GM12878 (cell line): ENCODE results near the gene KCNE4. TPM values are rescaled to one million over a fixed set of nuclear protein-coding genes. Genes with fewer than 3 reads are reported as not detected.

Experiments
- ATAC-seq: fragments of 200-7000 bp; cut with Tn5 transposase; 3 replicates; pipeline ENCODE4 v1.9.1; 2020; ENCODE audit warnings: mild to moderate bottlenecking, moderate library complexity
- BruUV-seq: library from RNA; stranded (reverse); fragments of 400-500 nt; replicated peaks from 2 replicates; lab custom pipeline; 2021; lab: Mats Ljungman, UMichigan
- CTCF ChIA-PET: fragments of 300-600 bp; sonication (Branson Sonifier 250); formaldehyde crosslinking; extraction: SDS; loops from one replicate; lab custom pipeline; 2021; ENCODE audit warnings: inconsistent platforms; lab: Yijun Ruan, JAX
- POLR2A ChIA-PET: fragments of 350-600 bp; formaldehyde crosslinking; extraction: SDS; loops from one replicate; lab custom pipeline; 2021; ENCODE audit warnings: inconsistent platforms; lab: Charles Lee
- RAD21 ChIA-PET: fragments of 300-600 bp; sonication (Branson Sonifier 250); formaldehyde crosslinking; loops from one replicate; lab custom pipeline; 2023; ENCODE audit warnings: antibody characterized with exemption; ENCODE audit not compliant: unreplicated experiment; lab: Charles Lee
- SMC1A ChIA-PET: fragments of 300-600 bp; sonication (Branson Sonifier 250); formaldehyde crosslinking; loops from one replicate; lab custom pipeline; 2023; ENCODE audit not compliant: unreplicated experiment, uncharacterized antibody; lab: Charles Lee
- DNase-seq: peaks from one replicate; pipeline ENCODE4 v3.0.0-alpha.2; 2011; ENCODE audit warnings: low read depth, low spot score
- FAIRE-seq: peaks from 3 replicates; lab custom pipeline; 2011; peaks lifted over from hg19 to GRCh38; lab: Jason Lieb, UNC
- H2AFZ ChIP-seq: 2 replicates; pipeline ENCODE4 v1.6.0; 2011; ENCODE audit warnings: low read depth, low read length, control low read depth; ENCODE audit not compliant: control insufficient read depth
- H3K27ac ChIP-seq: 2 replicates; pipeline ENCODE4 v1.5.1; 2011; ENCODE audit warnings: control low read depth; ENCODE audit not compliant: control insufficient read depth, insufficient read depth
- H3K27me3 ChIP-seq, 2 experiments: replicated peaks in 1 of 2; 2 replicates each; pipeline versions ENCODE4 v1.6.0 to v1.6.1; 2011; ENCODE audit warnings: low read length in 1 of 2; ENCODE audit not compliant: control insufficient read depth in 2 of 2, insufficient read depth in 2 of 2
- H3K36me3 ChIP-seq, 2 experiments: 2 replicates each; pipeline ENCODE4 v1.5.1; 2011; ENCODE audit warnings: low read length in 1 of 2; ENCODE audit not compliant: control insufficient read depth in 2 of 2, insufficient read depth in 2 of 2
- H3K4me1 ChIP-seq: 2 replicates; pipeline ENCODE4 v1.6.1; 2011; ENCODE audit warnings: mild to moderate bottlenecking, low read length, moderate library complexity, mixed read lengths; ENCODE audit not compliant: control insufficient read depth, insufficient read depth
- H3K4me2 ChIP-seq: 2 replicates; pipeline ENCODE4 v1.6.0; 2011; ENCODE audit warnings: control low read depth; ENCODE audit not compliant: control insufficient read depth, insufficient read depth
- H3K4me3 ChIP-seq: fragments of 200-600 bp; sonication (generic); 2 replicates; pipeline ENCODE4 v1.5.1; 2016
- H3K79me2 ChIP-seq: 2 replicates; pipeline ENCODE4 v1.6.0; 2011; ENCODE audit warnings: low read length; ENCODE audit not compliant: control insufficient read depth, insufficient read depth
- H3K9ac ChIP-seq: 2 replicates; pipeline ENCODE4 v1.8.0; 2011; ENCODE audit warnings: low read length, control low read depth, mixed read lengths; ENCODE audit not compliant: control insufficient read depth, insufficient read depth
- H3K9me3 ChIP-seq: replicated peaks from 3 replicates; pipeline ENCODE4 v1.5.1; 2011; ENCODE audit warnings: mild to moderate bottlenecking, low read length; ENCODE audit not compliant: control insufficient read depth, insufficient read depth
- H4K20me1 ChIP-seq: 2 replicates; pipeline ENCODE4 v1.6.0; 2011; ENCODE audit not compliant: control insufficient read depth, insufficient read depth
- EP300 ChIP-seq, 2 experiments: fragments of 150-350 bp in 1 of 2; IDR thresholded peaks; 2 replicates each; pipeline ENCODE4 v1.6.1; 2011 to 2012; ENCODE audit warnings: low read depth in 2 of 2, low read length in 2 of 2, borderline replicate concordance in 1 of 2, improper control_type of control experiment in 1 of 2, inconsistent platforms in 1 of 2; ENCODE audit not compliant: control insufficient read depth in 1 of 2
- ESRRA ChIP-seq: IDR thresholded peaks from 2 replicates; pipeline ENCODE4 v1.6.1; 2012; ENCODE audit warnings: mild to moderate bottlenecking, low read length, improper control_type of control experiment
- IRF3 ChIP-seq: fragments of 450-650 bp; IDR thresholded peaks from 2 replicates; pipeline ENCODE4 v1.6.1; 2014; ENCODE audit warnings: mild to moderate bottlenecking
- IRF5 ChIP-seq: fragments of 450-650 bp; IDR thresholded peaks from 2 replicates; pipeline ENCODE4 v1.6.1; 2017; ENCODE audit warnings: borderline replicate concordance
- MEF2B ChIP-seq: fragments of 450-650 bp; IDR thresholded peaks from 2 replicates; pipeline ENCODE4 v1.6.1; 2018; ENCODE audit warnings: mild to moderate bottlenecking, moderate library complexity; ENCODE audit not compliant: partially characterized antibody, poor library complexity, severe bottlenecking
- NFYA ChIP-seq: IDR thresholded peaks from 2 replicates; pipeline ENCODE4 v1.6.1; 2011; ENCODE audit warnings: low read depth, mild to moderate bottlenecking, low read length, improper control_type of control experiment, borderline replicate concordance
- PML ChIP-seq: IDR thresholded peaks from 2 replicates; pipeline ENCODE4 v1.6.1; 2012; ENCODE audit warnings: low read length, inconsistent platforms
- RAD21 ChIP-seq: IDR thresholded peaks from 2 replicates; pipeline ENCODE4 v1.6.1; 2011; ENCODE audit warnings: mild to moderate bottlenecking, low read depth, low read length, moderate library complexity; ENCODE audit not compliant: insufficient read depth
- SMC3 ChIP-seq: IDR thresholded peaks from 2 replicates; pipeline ENCODE4 v1.6.1; 2011; ENCODE audit warnings: low read length, improper control_type of control experiment, borderline replicate concordance
- WRNIP1 ChIP-seq: IDR thresholded peaks from 2 replicates; pipeline ENCODE4 v1.6.1; 2011; ENCODE audit warnings: low read depth, low read length, improper control_type of control experiment, borderline replicate concordance
- ZBTB33 ChIP-seq: fragments of 450-650 bp; IDR thresholded peaks from 2 replicates; pipeline ENCODE4 v1.6.1; 2017; ENCODE audit warnings: mild to moderate bottlenecking
- ZNF384 ChIP-seq: IDR thresholded peaks from 2 replicates; pipeline ENCODE4 v1.6.1; 2012; ENCODE audit warnings: low read depth, mild to moderate bottlenecking, low read length, improper control_type of control experiment, borderline replicate concordance
- WGBS: methylation state at CpG from one replicate; pipeline ENCODE4 v1.1.6; 2016; ENCODE audit warnings: low lambda C conversion rate; ENCODE audit not compliant: insufficient replicate concordance, insufficient coverage; ENCODE audit errors: missing lambda C conversion rate; 5-methylcytosine and 5-hydroxymethylcytosine counted together
- in situ Hi-C: fragments of 300-500 bp; cut with MboI; formaldehyde crosslinking; loops from 9 replicates; pipeline ENCODE4 v1.14.3; 2018; ENCODE audit warnings: mixed read lengths
- intact Hi-C: fragments of 100-400 bp; cut with micrococcal nuclease; formaldehyde crosslinking; loops from one replicate; pipeline ENCODE4 v1.14.2; 2022; ENCODE audit not compliant: unreplicated experiment
- polyA plus RNA-seq, 11 experiments: library from polyadenylated mRNA; depleted of rRNA in 4 of 11; unstranded in 6 of 11; stranded (reverse) in 5 of 11; fragments of >200 nt; fragmentation: Nextera tagmentation in 4 of 11; fragmentation: Illumina TruSeq in 1 of 11; extraction: Ambion mirVana in 4 of 11; extraction: Trizol in 1 of 11; gene quantifications; 1 replicate in 1 of 11; 2 replicates in 10 of 11; pipeline versions ENCODE4 v1.2.1 to v1.2.3, GENCODE V29; 2011 to 2016; ENCODE audit warnings: inconsistent platforms in 2 of 11, missing spikeins in 2 of 11, low read depth in 1 of 11
- total RNA-seq, 4 experiments: library from RNA; depleted of rRNA in 3 of 4; stranded (reverse); fragments of >200 nt in 3 of 4; fragmentation: Illumina TruSeq in 1 of 4; extraction: Trizol in 1 of 4; gene quantifications; 2 replicates each; pipeline versions ENCODE4 v1.2.1 to v1.2.3, GENCODE V29; 2013 to 2021

The KCNE4 gene
- total and polyA plus RNA-seq, 10 of the 15 experiments (the other 5 are each of a cell fraction or from before 2014, with no cell fraction given): 0.30 TPM; not detected in 9

GRCh38 chr2:223056701-223057418 lies 4.9 kb downstream of the KCNE4 start:
- no peak for FAIRE-seq

GRCh38 chr2:223057569-223057968 lies 5.6 kb downstream of the KCNE4 start:
- H3K4me3 ChIP-seq: no peak overlapping the region
- intact Hi-C loops: no loop called here
- 11% methylated on average over 4 of the region's 4 CpGs for WGBS
- ChIA-PET POLR2A (interaction anchor here (0.5 to 0.6 kb wide), 2 partner anchors 57 to 894 kb away, joined by 6 to 7 read pairs; no protein-coding TSS in a partner anchor), CTCF (no interaction called here), SMC1A (no interaction called here), RAD21 (no interaction called here)
- no peaks in the 10 kb centered on the region for H3K27me3 ChIP-seq
- no peaks in the 10 kb centered on the region for H3K79me2 ChIP-seq
- BruUV-seq: no TSS peak
- H3K4me1 ChIP-seq: no peaks in the 10 kb centered on the region
- no peak overlapping the region for H2AFZ ChIP-seq
- in situ Hi-C loops: no loop called here
- DNase-seq (no peak), ATAC-seq (no peak), FAIRE-seq (no peak)
- no peaks in the 10 kb centered on the region for H3K36me3 ChIP-seq
- H3K9ac ChIP-seq: no peak overlapping the region
- H3K27ac ChIP-seq: no peak overlapping the region
- no peaks in the 10 kb centered on the region for H3K9me3 ChIP-seq
- H3K4me2 ChIP-seq: no peak overlapping the region
- H4K20me1 ChIP-seq: no peaks in the 10 kb centered on the region
- TF ChIP-seq RAD21 (no peak), ESRRA (no peak), WRNIP1 (no peak), PML (no peak), MEF2B (no peak), ZBTB33 (no peak), SMC3 (no peak), NFYA (no peak), EP300 (IDR thresholded peaks at IDR 0.05; ENCODE audit: borderline replicate concordance in 1 of 2, control insufficient read depth in 1 of 2, low read depth in 2 of 2, low read length in 2 of 2) (no peak), IRF5 (no peak), IRF3 (no peak)

More at GRCh38 chr2:223056701-223057418, 4.9 kb downstream of the KCNE4 start:
- H4K20me1 ChIP-seq: no peaks in the 10 kb centered on the region
- ChIA-PET POLR2A (no interaction called here), SMC1A (no interaction called here), RAD21 (no interaction called here), CTCF (interaction anchor here (0.9 kb wide), 1 partner anchor 28 kb away, joined by 3 read pairs; no protein-coding TSS in a partner anchor)
- TF ChIP-seq ZNF384: no peak
- WGBS: 31% methylated on average over 8 of the region's 8 CpGs
- no TSS peak for BruUV-seq
- H3K4me2 ChIP-seq: no peak overlapping the region
- no peaks in the 10 kb centered on the region for H3K79me2 ChIP-seq
- no peaks in the 10 kb centered on the region for H3K36me3 ChIP-seq
- no peak overlapping the region for H3K27ac ChIP-seq
- no peak overlapping the region for H2AFZ ChIP-seq
- DNase-seq: no peak
- no peaks in the 10 kb centered on the region for H3K27me3 ChIP-seq
- H3K9ac ChIP-seq: no peak overlapping the region
- in situ Hi-C loops: no loop called here
- intact Hi-C loops: no loop called here
- no peak for ATAC-seq
- H3K9me3 ChIP-seq: no peaks in the 10 kb centered on the region
- no peak overlapping the region for H3K4me3 ChIP-seq
- no peaks in the 10 kb centered on the region for H3K4me1 ChIP-seq
